ENCODE measurements around the gene PRAMEF9.

DNA sequence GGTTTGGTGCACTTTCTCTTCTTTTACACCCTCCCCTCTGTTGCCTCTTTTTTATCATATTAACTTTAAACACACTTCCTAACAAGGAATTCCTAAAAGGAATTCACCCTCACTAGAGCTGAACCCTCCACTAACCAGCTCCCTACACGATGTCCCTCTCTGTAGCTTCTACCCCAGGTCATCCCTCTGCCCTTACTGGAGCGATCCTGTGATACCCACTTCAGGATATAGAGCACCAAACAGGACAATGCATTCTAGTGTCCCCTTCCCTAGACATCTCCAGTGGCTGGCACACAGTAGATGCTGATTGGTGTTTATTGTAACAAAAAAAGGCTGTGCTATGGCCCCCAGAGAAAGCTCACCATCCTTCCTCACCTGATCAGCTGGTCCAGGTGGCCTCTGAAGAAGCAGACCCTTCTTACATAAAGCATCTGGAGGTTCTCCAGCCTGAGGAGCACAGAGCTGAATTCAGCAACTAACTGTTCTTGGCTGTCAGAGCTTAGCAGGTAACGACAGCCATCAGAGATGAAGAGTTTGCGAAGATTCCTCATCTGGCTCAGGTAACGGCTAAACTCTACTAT lies 52.9 kb downstream of the PRAMEF9 start:
- TF ChIP-seq, protein P1, sequence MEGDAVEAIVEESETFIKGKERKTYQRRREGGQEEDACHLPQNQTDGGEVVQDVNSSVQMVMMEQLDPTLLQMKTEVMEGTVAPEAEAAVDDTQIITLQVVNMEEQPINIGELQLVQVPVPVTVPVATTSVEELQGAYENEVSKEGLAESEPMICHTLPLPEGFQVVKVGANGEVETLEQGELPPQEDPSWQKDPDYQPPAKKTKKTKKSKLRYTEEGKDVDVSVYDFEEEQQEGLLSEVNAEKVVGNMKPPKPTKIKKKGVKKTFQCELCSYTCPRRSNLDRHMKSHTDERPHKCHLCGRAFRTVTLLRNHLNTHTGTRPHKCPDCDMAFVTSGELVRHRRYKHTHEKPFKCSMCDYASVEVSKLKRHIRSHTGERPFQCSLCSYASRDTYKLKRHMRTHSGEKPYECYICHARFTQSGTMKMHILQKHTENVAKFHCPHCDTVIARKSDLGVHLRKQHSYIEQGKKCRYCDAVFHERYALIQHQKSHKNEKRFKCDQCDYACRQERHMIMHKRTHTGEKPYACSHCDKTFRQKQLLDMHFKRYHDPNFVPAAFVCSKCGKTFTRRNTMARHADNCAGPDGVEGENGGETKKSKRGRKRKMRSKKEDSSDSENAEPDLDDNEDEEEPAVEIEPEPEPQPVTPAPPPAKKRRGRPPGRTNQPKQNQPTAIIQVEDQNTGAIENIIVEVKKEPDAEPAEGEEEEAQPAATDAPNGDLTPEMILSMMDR (IDR thresholded peaks at IDR 0.05; ENCODE audit: insufficient read depth, low read length, poor library complexity, severe bottlenecking) = no peak
- TF ChIP-seq EZH2phosphoT487 (conservative IDR thresholded peaks at IDR 0.05; ENCODE audit: low read length) = no peak

Data from SU-DHL-6 (cell line).